ENCODE data around the gene PPP1R7. TPM values are rescaled to one million over a fixed set of nuclear protein-coding genes. Genes with fewer than 3 reads are reported as not detected.

PPP1R7 gene
- total RNA-seq, 1 experiment from 2014 or later = 65.4 TPM

GRCh38 chr2:241185961-241186360 lies 35.7 kb downstream of the PPP1R7 start:
- no peaks in the 10 kb centered on the region for H3K4me1 Mint-ChIP-seq (ENCODE audit: low read depth, unreplicated experiment)
- H3K36me3 Mint-ChIP-seq (ENCODE audit: insufficient read depth, unreplicated experiment) = peaks cover 9% of the 10 kb centered on the region
- H3K27ac Mint-ChIP-seq (ENCODE audit: unreplicated experiment) = no peak overlapping the region
- no peak overlapping the region for H3K4me3 Mint-ChIP-seq (ENCODE audit: low read depth, unreplicated experiment)
- no TSS peak for BruUV-seq (replicated peaks)
- DNase-seq = no peak
- CTCF ChIA-PET = interaction anchor here (0.6 kb wide), 1 partner anchor 46 kb away, joined by 6 read pairs; no protein-coding TSS in a partner anchor
- TF ChIP-seq CTCF (IDR thresholded peaks at IDR 0.05; ENCODE audit: unreplicated experiment) = no peak
- intact Hi-C loops (cut with micrococcal nuclease; ENCODE audit: unreplicated experiment) = no loop called here
- no peaks in the 10 kb centered on the region for H3K9me3 Mint-ChIP-seq (ENCODE audit: low read depth, unreplicated experiment)
- H3K27me3 Mint-ChIP-seq (ENCODE audit: unreplicated experiment) = peaks cover 32% of the 10 kb centered on the region

- Mint-ChIP-seq H3K4me1 (ENCODE audit: low read depth, unreplicated experiment) (no peaks in the 10 kb centered on the region), H3K9me3 (ENCODE audit: low read depth, unreplicated experiment) (no peaks in the 10 kb centered on the region), H3K27ac (ENCODE audit: unreplicated experiment) (no peak overlapping the region), H3K36me3 (ENCODE audit: insufficient read depth, unreplicated experiment) (peaks cover 9% of the 10 kb centered on the region), H3K27me3 (ENCODE audit: unreplicated experiment) (peaks cover 44% of the 10 kb centered on the region), H3K4me3 (ENCODE audit: low read depth, unreplicated experiment) (no peak overlapping the region)
- CTCF ChIA-PET = no interaction called here
- intact Hi-C loops (cut with micrococcal nuclease; ENCODE audit: unreplicated experiment) = no loop called here
- DNase-seq = no peak
- no TSS peak for BruUV-seq (replicated peaks)
- TF ChIP-seq CTCF (IDR thresholded peaks at IDR 0.05; ENCODE audit: unreplicated experiment) = no peak
Measured at GRCh38 chr2:241187101-241187917, 37.0 kb downstream of the PPP1R7 start.

- CTCF ChIA-PET = no interaction called here
- no peak for TF ChIP-seq CTCF (IDR thresholded peaks at IDR 0.05; ENCODE audit: unreplicated experiment)
- no peaks in the 10 kb centered on the region for H3K9me3 Mint-ChIP-seq (ENCODE audit: low read depth, unreplicated experiment)
- peaks cover 9% of the 10 kb centered on the region for H3K36me3 Mint-ChIP-seq (ENCODE audit: insufficient read depth, unreplicated experiment)
- intact Hi-C loops (cut with micrococcal nuclease; ENCODE audit: unreplicated experiment) = no loop called here
- H3K4me1 Mint-ChIP-seq (ENCODE audit: low read depth, unreplicated experiment) = no peaks in the 10 kb centered on the region
- DNase-seq = no peak
- H3K27me3 Mint-ChIP-seq (ENCODE audit: unreplicated experiment) = peaks cover 50% of the 10 kb centered on the region
- BruUV-seq (replicated peaks) = no TSS peak
- H3K27ac Mint-ChIP-seq (ENCODE audit: unreplicated experiment) = no peak overlapping the region
- no peak overlapping the region for H3K4me3 Mint-ChIP-seq (ENCODE audit: low read depth, unreplicated experiment)
Measured at GRCh38 chr2:241187918-241188234, 37.6 kb downstream of the PPP1R7 start.

- Mint-ChIP-seq H3K9me3 (ENCODE audit: low read depth, unreplicated experiment) (no peaks in the 10 kb centered on the region), H3K27ac (ENCODE audit: unreplicated experiment) (no peak within 1 kb of the TSS), H3K27me3 (ENCODE audit: unreplicated experiment) (peaks cover 54% of the 10 kb centered on the region), H3K36me3 (ENCODE audit: insufficient read depth, unreplicated experiment) (peaks cover 9% of the 10 kb centered on the region), H3K4me1 (ENCODE audit: low read depth, unreplicated experiment) (no peaks in the 10 kb centered on the region), H3K4me3 (ENCODE audit: low read depth, unreplicated experiment) (no peak within 1 kb of the TSS)
- CTCF ChIA-PET = no interaction called here
- TF ChIP-seq CTCF (IDR thresholded peaks at IDR 0.05; ENCODE audit: unreplicated experiment) = no peak
- no TSS peak for BruUV-seq (replicated peaks)
- intact Hi-C loops (cut with micrococcal nuclease; ENCODE audit: unreplicated experiment) = no loop called here
- peak; percentile 29 for DNase-seq
Measured at GRCh38 chr2:241188361-241189092, 38.3 kb downstream of the PPP1R7 start, which contains the start of gene ANO7. Gene ANO7, plus strand, starts transcription at chr2:241188677. Its CDS starts 1,387 bp downstream, at chr2:241190064.
